Stromal cell of bone marrow (primary cell): ENCODE measurements around the gene DUSP3.

ENCODE experiments used
- DNase-seq: peaks from one replicate; pipeline ENCODE4 v3.0.0-alpha.2; 2012; ENCODE audit warnings: low read depth

DUSP3 gene

GRCh38 chr17:43778337-43779144, at the start of gene DUSP3:
Gene DUSP3, minus strand, starts transcription at chr17:43778977. Its CDS starts 53 bp downstream, at chr17:43778924.
- peak; percentile 86 for DNase-seq

GRCh38 chr17:43827596-43827995, 48.8 kb upstream of the DUSP3 start:
- no peak for DNase-seq

GRCh38 chr17:43826206-43826605, 47.4 kb upstream of the DUSP3 start:
- DNase-seq, result no peak

GRCh38 chr17:43825567-43825966, 46.8 kb upstream of the DUSP3 start:
- DNase-seq, result no peak

GRCh38 chr17:43823350-43824084, 44.7 kb upstream of the DUSP3 start:
- no peak for DNase-seq

GRCh38 chr17:43822570-43823190, 43.9 kb upstream of the DUSP3 start:
- DNase-seq, result no peak

GRCh38 chr17:43820759-43821158, 42.0 kb upstream of the DUSP3 start:
- no peak for DNase-seq

- no peak for DNase-seq
These were observed 40.2 kb upstream of the DUSP3 start for GRCh38 chr17:43818966-43819365.

- no peak for DNase-seq
These were observed 39.0 kb upstream of the DUSP3 start for GRCh38 chr17:43817826-43818225.

- DNase-seq, result no peak
These were observed 37.9 kb upstream of the DUSP3 start for GRCh38 chr17:43816336-43817320.

- peak; percentile 45 for DNase-seq
These were observed 35.9 kb upstream of the DUSP3 start for GRCh38 chr17:43814714-43815113.

GRCh38 chr17:43814026-43814425, 35.2 kb upstream of the DUSP3 start:
- DNase-seq, result no peak

GRCh38 chr17:43813386-43813785, 34.6 kb upstream of the DUSP3 start:
- no peak for DNase-seq

- no peak for DNase-seq
These were observed 33.9 kb upstream of the DUSP3 start for GRCh38 chr17:43812396-43813265.

- DNase-seq, result no peak
These were observed 32.0 kb upstream of the DUSP3 start for GRCh38 chr17:43810823-43811222.

- DNase-seq, result no peak
These were observed 31.5 kb upstream of the DUSP3 start for GRCh38 chr17:43810226-43810715.

- no peak for DNase-seq
These were observed 30.3 kb upstream of the DUSP3 start for GRCh38 chr17:43809121-43809520.

- no peak for DNase-seq
These were observed 29.3 kb upstream of the DUSP3 start for GRCh38 chr17:43808076-43808475.

GRCh38 chr17:43805117-43805516, 26.3 kb upstream of the DUSP3 start:
- no peak for DNase-seq

- no peak for DNase-seq
These were observed 25.0 kb upstream of the DUSP3 start for GRCh38 chr17:43803758-43804157.

- DNase-seq, result no peak
These were observed 23.1 kb upstream of the DUSP3 start for GRCh38 chr17:43801844-43802243.
